Astrocyte of the spinal cord (primary cell): ENCODE measurements around the gene SNW1.
"Not testable (repeated sequence)": the region's sequence is repeated elsewhere in the genome, so short reads cannot be mapped to it uniquely, and the experiment has no call there.

Source experiments
- DNase-seq: peaks from one replicate; pipeline ENCODE4 v3.0.0; 2011; ENCODE audit warnings: low read depth, low spot score
- H3K4me3 ChIP-seq: 2 replicates; pipeline ENCODE4 v1.5.1; 2011; ENCODE audit warnings: low read depth, mild to moderate bottlenecking, low read length, moderate library complexity
- CTCF ChIP-seq: IDR thresholded peaks from 2 replicates; pipeline ENCODE4 v1.5.1; 2012; ENCODE audit warnings: low read depth, mild to moderate bottlenecking, low read length, inconsistent platforms
- in situ Hi-C: cut with HindIII; loops from 2 replicates; pipeline ENCODE4 v1.10.0; 2017; ENCODE audit warnings: low sequenced_read_pairs

The SNW1 gene

GRCh38 chr14:77752266-77752665, 8.7 kb downstream of the SNW1 start:
- no peak overlapping the region for H3K4me3 ChIP-seq
- DNase-seq, result no peak
- in situ Hi-C loops, result no loop called here
- no peak for TF ChIP-seq CTCF

- H3K4me3 ChIP-seq, DNase-seq, in situ Hi-C loops: not testable (repeated sequence)
Observed at GRCh38 chr14:77747425-77747824, 13.5 kb downstream of the SNW1 start.

- no peak for DNase-seq
- no peak for TF ChIP-seq CTCF
- in situ Hi-C loops, result no loop called here
- no peak overlapping the region for H3K4me3 ChIP-seq
Observed at GRCh38 chr14:77746064-77746702, 14.8 kb downstream of the SNW1 start.

- in situ Hi-C loops, result no loop called here
- H3K4me3 ChIP-seq, result no peak overlapping the region
- no peak for DNase-seq
- no peak for TF ChIP-seq CTCF
Observed at GRCh38 chr14:77741438-77741837, 19.5 kb downstream of the SNW1 start.

GRCh38 chr14:77738559-77739250, 22.3 kb downstream of the SNW1 start:
- H3K4me3 ChIP-seq, result no peak overlapping the region
- DNase-seq, result peak; percentile 50
- TF ChIP-seq CTCF, result no peak
- in situ Hi-C loops, result no loop called here

- no peak for DNase-seq
- TF ChIP-seq CTCF, result no peak
- no peak overlapping the region for H3K4me3 ChIP-seq
- in situ Hi-C loops, result no loop called here
Observed at GRCh38 chr14:77730976-77731497, 29.9 kb downstream of the SNW1 start.

GRCh38 chr14:77722301-77722700, 38.7 kb downstream of the SNW1 start:
- in situ Hi-C loops, result no loop called here
- DNase-seq, result no peak
- TF ChIP-seq CTCF, result no peak
- H3K4me3 ChIP-seq, result no peak overlapping the region
